Muscle of leg (tissue), 11 donors: ENCODE data around the gene TRAF5. TPM values are rescaled to one million over a fixed set of nuclear protein-coding genes. Genes with fewer than 3 reads are reported as not detected.
A peak's percentile ranks its signal among the peaks of the same experiment; 100 is the strongest.

Experiments
- DNase-seq: peaks from one replicate; pipeline ENCODE4 v3.0.0; 2013
- H3K27ac ChIP-seq: one replicate; pipeline ENCODE4 v1.5.1; 2013; ENCODE audit warnings: mild to moderate bottlenecking, low read length, control low read depth
- H3K27me3 ChIP-seq: one replicate; pipeline ENCODE4 v1.6.1; 2013; ENCODE audit warnings: low read length; ENCODE audit not compliant: control insufficient read depth, insufficient read depth
- H3K36me3 ChIP-seq: one replicate; pipeline ENCODE4 v1.6.1; 2013; ENCODE audit warnings: low read length; ENCODE audit not compliant: control insufficient read depth, insufficient read depth
- H3K4me1 ChIP-seq: one replicate; pipeline ENCODE4 v1.6.1; 2013; ENCODE audit warnings: low read length; ENCODE audit not compliant: control insufficient read depth, insufficient read depth
- H3K4me3 ChIP-seq: one replicate; pipeline ENCODE4 v1.5.1; 2013; ENCODE audit warnings: low read length, control low read depth
- H3K9me3 ChIP-seq: replicated peaks from 2 replicates; pipeline ENCODE4 v1.6.1; 2013; ENCODE audit warnings: low read depth, low read length; ENCODE audit not compliant: control insufficient read depth
- WGBS: methylation state at CpG from one replicate; pipeline ENCODE4 v1.1.5; 2013; ENCODE audit warnings: missing lambda C conversion rate; ENCODE audit not compliant: insufficient coverage; 5-methylcytosine and 5-hydroxymethylcytosine counted together
- polyA plus RNA-seq, 8 donors: library from polyadenylated mRNA; unstranded; fragments of 120-200 nt; gene quantifications; one replicate each; pipeline versions ENCODE4 v1.2.1 to v1.2.3, GENCODE V29; 2013; ENCODE audit warnings: inconsistent platforms in 1 of 8, low replicate concordance in 1 of 8; ENCODE audit not compliant: insufficient read length in 8 of 8, insufficient read depth in 1 of 8
- total RNA-seq: library from RNA; stranded (reverse); fragments of 120-200 nt; gene quantifications from one replicate; pipeline ENCODE4 v1.2.4, GENCODE V29; 2013

Gene TRAF5
- total and polyA plus RNA-seq, 9 donors: 14.7 to 34.9 (median 19.5) TPM

GRCh38 chr1:211356723-211357407, 30.2 kb downstream of the TRAF5 start:
- Histone ChIP-seq H3K27me3 (no peaks in the 10 kb centered on the region), H3K4me3 (no peak overlapping the region), H3K9me3 (peaks cover 3% of the 10 kb centered on the region), H3K4me1 (no peaks in the 10 kb centered on the region), H3K36me3 (peaks cover 44% of the 10 kb centered on the region), H3K27ac (no peak overlapping the region)
- DNase-seq: no peak
- 60% methylated on average over 3 of the region's 5 CpGs for WGBS

GRCh38 chr1:211358685-211359084, 32.1 kb downstream of the TRAF5 start:
- H3K4me3 ChIP-seq: no peak overlapping the region
- H3K36me3 ChIP-seq: peaks cover 37% of the 10 kb centered on the region
- H3K27ac ChIP-seq: no peak overlapping the region
- no peak for DNase-seq
- no peaks in the 10 kb centered on the region for H3K4me1 ChIP-seq
- no peaks in the 10 kb centered on the region for H3K9me3 ChIP-seq
- no peaks in the 10 kb centered on the region for H3K27me3 ChIP-seq
- no CpG with 5 or more reads among the region's 1 CpG for WGBS

GRCh38 chr1:211359876-211360275, 33.2 kb downstream of the TRAF5 start:
- Histone ChIP-seq H3K4me1 (no peaks in the 10 kb centered on the region), H3K27me3 (no peaks in the 10 kb centered on the region), H3K27ac (no peak overlapping the region), H3K36me3 (peaks cover 30% of the 10 kb centered on the region), H3K9me3 (no peaks in the 10 kb centered on the region), H3K4me3 (no peak overlapping the region)
- no CpG with 5 or more reads among the region's 3 CpGs for WGBS
- no peak for DNase-seq

GRCh38 chr1:211361202-211361601, 34.6 kb downstream of the TRAF5 start:
- no peak overlapping the region for H3K27ac ChIP-seq
- no peaks in the 10 kb centered on the region for H3K27me3 ChIP-seq
- H3K9me3 ChIP-seq: no peaks in the 10 kb centered on the region
- H3K4me3 ChIP-seq: no peak overlapping the region
- H3K4me1 ChIP-seq: no peaks in the 10 kb centered on the region
- no CpG with 5 or more reads among the region's 1 CpG for WGBS
- no peak for DNase-seq
- peaks cover 35% of the 10 kb centered on the region for H3K36me3 ChIP-seq

GRCh38 chr1:211369640-211370039, 43.0 kb downstream of the TRAF5 start:
- H3K4me3 ChIP-seq: no peak overlapping the region
- no peaks in the 10 kb centered on the region for H3K27me3 ChIP-seq
- H3K36me3 ChIP-seq: peaks cover 21% of the 10 kb centered on the region
- H3K4me1 ChIP-seq: no peaks in the 10 kb centered on the region
- no peaks in the 10 kb centered on the region for H3K9me3 ChIP-seq
- no peak overlapping the region for H3K27ac ChIP-seq
- WGBS: no CpG with 5 or more reads among the region's 9 CpGs
- no peak for DNase-seq

GRCh38 chr1:211370669-211371068, 44.0 kb downstream of the TRAF5 start:
- no peaks in the 10 kb centered on the region for H3K9me3 ChIP-seq
- H3K36me3 ChIP-seq: peaks cover 19% of the 10 kb centered on the region
- H3K4me1 ChIP-seq: no peaks in the 10 kb centered on the region
- DNase-seq: no peak
- no CpG with 5 or more reads among the region's 2 CpGs for WGBS
- no peak overlapping the region for H3K4me3 ChIP-seq
- no peak overlapping the region for H3K27ac ChIP-seq
- no peaks in the 10 kb centered on the region for H3K27me3 ChIP-seq

GRCh38 chr1:211371406-211372105, 44.9 kb downstream of the TRAF5 start:
- no peaks in the 10 kb centered on the region for H3K27me3 ChIP-seq
- H3K36me3 ChIP-seq: peaks cover 26% of the 10 kb centered on the region
- H3K9me3 ChIP-seq: no peaks in the 10 kb centered on the region
- peak; percentile 28 for DNase-seq
- no peak overlapping the region for H3K27ac ChIP-seq
- no CpG with 5 or more reads among the region's 1 CpG for WGBS
- no peak overlapping the region for H3K4me3 ChIP-seq
- H3K4me1 ChIP-seq: no peaks in the 10 kb centered on the region

GRCh38 chr1:211372463-211372862, 45.8 kb downstream of the TRAF5 start:
- Histone ChIP-seq H3K4me1 (no peaks in the 10 kb centered on the region), H3K27me3 (no peaks in the 10 kb centered on the region), H3K9me3 (no peaks in the 10 kb centered on the region), H3K4me3 (no peak overlapping the region), H3K27ac (no peak overlapping the region), H3K36me3 (peaks cover 22% of the 10 kb centered on the region)
- 81% methylated on average over 3 of the region's 4 CpGs for WGBS
- DNase-seq: no peak

- WGBS: 78% methylated on average over 1 of the region's 5 CpGs
- Histone ChIP-seq H3K27ac (no peak overlapping the region), H3K36me3 (peaks cover 17% of the 10 kb centered on the region), H3K27me3 (no peaks in the 10 kb centered on the region), H3K9me3 (no peaks in the 10 kb centered on the region), H3K4me3 (no peak overlapping the region), H3K4me1 (peaks cover 4% of the 10 kb centered on the region)
- DNase-seq: no peak
Observed at GRCh38 chr1:211375146-211375818, 48.6 kb downstream of the TRAF5 start.

- H3K27ac ChIP-seq: no peak overlapping the region
- H3K4me3 ChIP-seq: no peak overlapping the region
- H3K36me3 ChIP-seq: peaks cover 17% of the 10 kb centered on the region
- 50% methylated on average over 1 of the region's 2 CpGs for WGBS
- H3K27me3 ChIP-seq: no peaks in the 10 kb centered on the region
- H3K9me3 ChIP-seq: no peaks in the 10 kb centered on the region
- DNase-seq: no peak
- H3K4me1 ChIP-seq: peaks cover 4% of the 10 kb centered on the region
Observed at GRCh38 chr1:211375949-211376348, 49.3 kb downstream of the TRAF5 start.
